Activated B cell treated with CpG ODN at 0.5 μM for 24 hours (primary cell): ENCODE data around the gene FLOT1. TPM values are rescaled to one million over a fixed set of nuclear protein-coding genes. Genes with fewer than 3 reads are reported as not detected.
A peak's percentile ranks its signal among the peaks of the same experiment; 100 is the strongest.
"Not testable (repeated sequence)": the region's sequence is repeated elsewhere in the genome, so short reads cannot be mapped to it uniquely, and the experiment has no call there.

ENCODE experiments used
- ATAC-seq: fragments of 200-7000 bp; cut with Tn5 transposase; one replicate; pipeline ENCODE4 v1.10.0; 2021; ENCODE audit warnings: low read depth, mild to moderate bottlenecking, moderate library complexity
- CTCF ChIA-PET: fragments of 350-600 bp; sonication (Branson Sonifier 250); formaldehyde crosslinking; loops from one replicate; lab custom pipeline; 2021; ENCODE audit warnings: antibody characterized with exemption; lab: Charles Lee
- POLR2A ChIA-PET: fragments of 350-600 bp; sonication (Branson Sonifier 250); formaldehyde crosslinking; loops from one replicate; lab custom pipeline; 2021; ENCODE audit warnings: antibody characterized with exemption; lab: Charles Lee
- DNase-seq: peaks from one replicate; pipeline ENCODE4 v3.0.0; 2022
- H3K27ac Mint-ChIP-seq: one replicate; pipeline ENCODE4 v1.8.0; 2020; ENCODE audit warnings: mixed read lengths
- H3K27me3 Mint-ChIP-seq: one replicate; pipeline ENCODE4 v1.8.0; 2021; ENCODE audit warnings: mixed read lengths
- H3K36me3 Mint-ChIP-seq: one replicate; pipeline ENCODE4 v1.8.0; 2021; ENCODE audit warnings: low read depth, mixed read lengths
- H3K4me1 Mint-ChIP-seq: one replicate; pipeline ENCODE4 v1.8.0; 2021; ENCODE audit warnings: mixed read lengths
- H3K4me3 Mint-ChIP-seq: one replicate; pipeline ENCODE4 v1.8.0; 2020; ENCODE audit warnings: mild to moderate bottlenecking, mixed read lengths
- H3K9me3 Mint-ChIP-seq: one replicate; pipeline ENCODE4 v1.8.0; 2020; ENCODE audit warnings: mixed read lengths
- intact Hi-C: fragments of 100-400 bp; cut with micrococcal nuclease; formaldehyde crosslinking; loops from one replicate; pipeline ENCODE4 v1.15.1; 2024
- total RNA-seq: library from RNA; stranded (reverse); gene quantifications from 2 replicates; pipeline ENCODE4 v1.2.3, GENCODE V29; 2022
- TF ChIP-seq, protein P1 (sequence below): fragments of 200-600 bp; IDR thresholded peaks from one replicate; pipeline ENCODE4 v1.8.0; 2022; ENCODE audit warnings: antibody characterized with exemption, mild to moderate bottlenecking

Gene FLOT1
- total RNA-seq, 1 donor from 2014 or later: 52.0 TPM

DNA sequence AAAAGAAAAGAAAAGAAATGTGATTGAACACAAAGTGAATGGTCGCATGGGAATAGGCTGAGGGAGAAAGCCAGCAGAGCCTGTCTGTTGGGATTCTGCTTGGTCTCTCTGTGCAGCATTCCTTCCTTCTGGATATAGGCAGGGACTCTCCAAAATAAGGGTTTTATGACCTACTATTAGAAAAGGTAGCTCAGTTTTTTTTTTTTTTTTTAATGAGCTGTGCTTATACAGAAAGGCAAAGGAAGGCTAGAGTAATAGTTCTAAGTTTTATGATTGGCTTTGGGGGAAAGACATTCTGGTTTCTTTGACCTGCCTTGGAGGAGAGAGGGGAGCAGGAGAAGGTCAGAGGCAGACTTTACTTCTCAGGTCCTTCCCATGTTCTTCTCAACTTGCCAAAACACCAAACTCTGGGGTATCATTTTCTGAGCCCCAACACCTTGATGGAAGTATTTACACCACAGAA is 20.7 kb upstream of the FLOT1 start:
- H3K9me3 Mint-ChIP-seq: peaks cover 2% of the 10 kb centered on the region
- H3K27ac Mint-ChIP-seq: no peak overlapping the region
- no peaks in the 10 kb centered on the region for H3K36me3 Mint-ChIP-seq
- no peak for DNase-seq
- peaks cover 18% of the 10 kb centered on the region for H3K4me1 Mint-ChIP-seq
- no peak for ATAC-seq
- intact Hi-C loops: no loop called here
- H3K4me3 Mint-ChIP-seq: no peak overlapping the region
- H3K27me3 Mint-ChIP-seq: peaks cover 17% of the 10 kb centered on the region
- ChIA-PET POLR2A (no interaction called here), CTCF (no interaction called here)
- TF ChIP-seq, protein P1, sequence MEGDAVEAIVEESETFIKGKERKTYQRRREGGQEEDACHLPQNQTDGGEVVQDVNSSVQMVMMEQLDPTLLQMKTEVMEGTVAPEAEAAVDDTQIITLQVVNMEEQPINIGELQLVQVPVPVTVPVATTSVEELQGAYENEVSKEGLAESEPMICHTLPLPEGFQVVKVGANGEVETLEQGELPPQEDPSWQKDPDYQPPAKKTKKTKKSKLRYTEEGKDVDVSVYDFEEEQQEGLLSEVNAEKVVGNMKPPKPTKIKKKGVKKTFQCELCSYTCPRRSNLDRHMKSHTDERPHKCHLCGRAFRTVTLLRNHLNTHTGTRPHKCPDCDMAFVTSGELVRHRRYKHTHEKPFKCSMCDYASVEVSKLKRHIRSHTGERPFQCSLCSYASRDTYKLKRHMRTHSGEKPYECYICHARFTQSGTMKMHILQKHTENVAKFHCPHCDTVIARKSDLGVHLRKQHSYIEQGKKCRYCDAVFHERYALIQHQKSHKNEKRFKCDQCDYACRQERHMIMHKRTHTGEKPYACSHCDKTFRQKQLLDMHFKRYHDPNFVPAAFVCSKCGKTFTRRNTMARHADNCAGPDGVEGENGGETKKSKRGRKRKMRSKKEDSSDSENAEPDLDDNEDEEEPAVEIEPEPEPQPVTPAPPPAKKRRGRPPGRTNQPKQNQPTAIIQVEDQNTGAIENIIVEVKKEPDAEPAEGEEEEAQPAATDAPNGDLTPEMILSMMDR: no peak

DNA sequence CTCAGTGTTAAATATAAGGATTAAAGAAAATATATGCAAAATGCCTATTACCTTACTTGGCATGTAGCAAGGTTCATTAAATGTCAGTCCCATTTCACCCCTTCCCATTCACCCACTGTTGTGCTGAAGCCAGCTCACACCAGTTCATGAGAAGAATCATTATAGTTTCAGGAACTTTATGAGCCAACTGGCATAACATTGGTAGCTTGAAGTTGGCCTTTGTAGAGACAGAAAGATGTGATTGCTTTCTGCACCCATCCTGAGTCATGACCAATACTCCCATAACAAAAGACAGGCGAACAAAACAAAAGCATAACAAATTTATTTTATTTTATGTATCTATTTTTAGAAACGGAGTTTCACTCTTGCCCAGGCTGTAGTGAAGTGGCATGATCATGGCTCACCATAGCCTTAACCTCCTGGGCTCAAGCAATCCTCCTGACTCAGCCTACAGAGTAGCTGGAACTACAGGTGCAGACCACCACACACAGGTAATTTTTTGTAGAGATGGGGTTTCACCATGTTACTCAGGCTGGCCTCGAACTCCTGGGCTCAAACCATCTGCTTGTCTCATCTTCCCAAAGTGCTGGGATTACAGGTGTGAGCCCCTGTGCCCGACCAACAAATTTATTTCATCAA is 19.4 kb upstream of the FLOT1 start:
- CTCF ChIA-PET: no interaction called here
- ATAC-seq (no peak), DNase-seq (no peak)
- TF ChIP-seq, protein P1: no peak
- H3K4me1 Mint-ChIP-seq: peaks cover 18% of the 10 kb centered on the region
- POLR2A ChIA-PET: no interaction called here
- peaks cover 2% of the 10 kb centered on the region for H3K9me3 Mint-ChIP-seq
- intact Hi-C loops: no loop called here
- H3K36me3 Mint-ChIP-seq: no peaks in the 10 kb centered on the region
- H3K27ac Mint-ChIP-seq: no peak overlapping the region
- H3K27me3 Mint-ChIP-seq: peaks cover 17% of the 10 kb centered on the region
- H3K4me3 Mint-ChIP-seq: no peak overlapping the region

DNA sequence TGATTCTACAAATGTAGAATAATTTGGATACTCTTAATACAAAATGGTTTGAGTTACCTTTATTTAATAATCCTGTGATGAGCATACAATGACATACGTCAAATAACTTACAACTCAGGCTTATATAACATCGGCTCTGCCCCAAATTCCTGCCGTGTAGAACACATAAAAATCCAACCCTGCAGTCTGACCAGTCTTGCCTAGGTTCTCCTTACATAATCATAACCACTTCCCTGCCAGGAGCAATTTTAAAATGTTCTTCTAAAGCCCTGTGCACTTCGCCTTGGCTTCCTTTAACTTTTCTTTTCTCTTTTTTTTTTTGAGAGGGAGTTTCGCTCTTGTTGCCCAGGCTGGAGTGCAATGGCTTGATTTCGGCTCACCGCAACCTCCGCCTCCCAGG is 18.1 kb upstream of the FLOT1 start:
- ATAC-seq (no peak), DNase-seq (no peak)
- H3K4me3 Mint-ChIP-seq: no peak overlapping the region
- peaks cover 18% of the 10 kb centered on the region for H3K4me1 Mint-ChIP-seq
- CTCF ChIA-PET: no interaction called here
- TF ChIP-seq, protein P1: no peak
- intact Hi-C loops: no loop called here
- H3K9me3 Mint-ChIP-seq: peaks cover 2% of the 10 kb centered on the region
- H3K27ac Mint-ChIP-seq: peak overlapping the region; percentile 41
- peaks cover 17% of the 10 kb centered on the region for H3K27me3 Mint-ChIP-seq
- H3K36me3 Mint-ChIP-seq: no peaks in the 10 kb centered on the region
- POLR2A ChIA-PET: no interaction called here

DNA sequence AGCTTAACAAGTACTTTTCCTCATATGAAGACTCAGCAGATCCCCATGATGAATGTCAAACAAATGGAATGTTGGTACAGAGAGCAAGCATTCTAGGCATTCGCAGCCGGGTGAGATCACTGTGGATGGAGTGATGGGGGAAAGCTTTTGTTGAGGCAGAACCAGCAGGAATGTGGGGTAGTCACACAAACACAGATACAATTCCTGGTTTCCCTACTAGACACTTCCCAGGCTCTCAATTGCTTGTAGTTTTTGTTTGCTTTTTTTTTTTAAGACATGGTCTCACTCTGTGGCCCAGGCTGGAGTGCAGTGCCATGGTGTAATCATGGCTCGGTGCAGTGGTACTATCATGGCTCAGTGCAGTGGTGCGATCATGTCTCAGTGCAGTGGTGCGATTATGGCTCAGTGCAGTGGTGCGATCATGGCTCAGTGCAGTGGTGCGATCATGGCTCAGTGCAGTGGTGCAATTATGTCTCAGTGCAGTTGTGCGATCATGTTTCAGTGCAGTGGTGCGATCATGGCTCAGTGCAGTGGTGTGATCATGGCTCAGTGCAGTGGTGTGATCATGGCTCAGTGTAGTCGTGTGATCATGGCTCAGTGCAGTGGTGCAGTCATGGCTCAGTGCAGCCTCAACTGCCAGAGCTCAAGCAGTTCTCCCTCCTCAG is 17.2 kb upstream of the FLOT1 start:
- POLR2A ChIA-PET: interaction anchor here (0.6 to 1.0 kb wide), 2 partner anchors 17 to 145 kb away, joined by 3 to 4 read pairs; partner anchors contain the start of gene FLOT1
- DNase-seq (no peak), ATAC-seq (no peak)
- Mint-ChIP-seq H3K9me3 (peaks cover 2% of the 10 kb centered on the region), H3K27me3 (peaks cover 14% of the 10 kb centered on the region), H3K4me3 (no peak overlapping the region), H3K4me1 (peaks cover 18% of the 10 kb centered on the region), H3K36me3 (no peaks in the 10 kb centered on the region), H3K27ac (peak overlapping the region; percentile 41)
- TF ChIP-seq, protein P1: no peak
- CTCF ChIA-PET: interaction anchor here (0.7 to 1.2 kb wide), 3 partner anchors 34 to 328 kb away, joined by 3 read pairs; no protein-coding TSS in a partner anchor
- intact Hi-C loops: no loop called here

DNA sequence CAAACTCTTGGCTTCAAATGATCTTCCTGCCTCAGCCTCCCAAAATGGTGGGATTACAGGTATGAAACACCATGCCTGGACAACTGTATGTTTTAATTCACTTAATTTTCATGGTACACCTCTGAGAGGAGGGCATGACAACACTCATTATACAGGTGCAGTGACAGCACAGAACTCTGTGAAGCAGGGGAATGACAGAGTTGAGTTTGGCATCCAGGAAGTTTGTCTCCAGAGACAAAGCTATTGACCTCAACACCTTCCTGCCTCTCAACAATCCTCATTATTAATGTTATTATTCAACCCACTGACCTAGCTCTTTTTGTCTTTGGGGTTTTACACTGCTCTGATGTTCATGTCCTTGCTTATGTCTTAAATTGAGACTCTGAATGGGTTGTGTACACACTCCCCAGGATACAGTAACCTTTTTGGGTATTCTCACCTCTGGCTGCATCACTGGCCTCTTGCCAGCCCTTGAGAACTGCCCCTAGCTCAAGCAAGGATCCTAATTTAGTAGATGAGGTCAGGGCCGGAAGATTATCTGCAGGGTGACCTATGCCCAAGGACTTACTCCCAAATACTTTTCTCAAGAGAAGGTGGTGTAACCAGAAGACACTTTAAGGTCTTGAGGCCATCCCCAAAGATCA is 14.9 kb upstream of the FLOT1 start:
- H3K27ac Mint-ChIP-seq: no peak overlapping the region
- intact Hi-C loops: no loop called here
- no peaks in the 10 kb centered on the region for H3K36me3 Mint-ChIP-seq
- DNase-seq (no peak), ATAC-seq (no peak)
- peaks cover 19% of the 10 kb centered on the region for H3K4me1 Mint-ChIP-seq
- H3K9me3 Mint-ChIP-seq: no peaks in the 10 kb centered on the region
- CTCF ChIA-PET: no interaction called here
- TF ChIP-seq, protein P1: no peak
- H3K27me3 Mint-ChIP-seq: peaks cover 2% of the 10 kb centered on the region
- no peak overlapping the region for H3K4me3 Mint-ChIP-seq
- POLR2A ChIA-PET: no interaction called here

DNA sequence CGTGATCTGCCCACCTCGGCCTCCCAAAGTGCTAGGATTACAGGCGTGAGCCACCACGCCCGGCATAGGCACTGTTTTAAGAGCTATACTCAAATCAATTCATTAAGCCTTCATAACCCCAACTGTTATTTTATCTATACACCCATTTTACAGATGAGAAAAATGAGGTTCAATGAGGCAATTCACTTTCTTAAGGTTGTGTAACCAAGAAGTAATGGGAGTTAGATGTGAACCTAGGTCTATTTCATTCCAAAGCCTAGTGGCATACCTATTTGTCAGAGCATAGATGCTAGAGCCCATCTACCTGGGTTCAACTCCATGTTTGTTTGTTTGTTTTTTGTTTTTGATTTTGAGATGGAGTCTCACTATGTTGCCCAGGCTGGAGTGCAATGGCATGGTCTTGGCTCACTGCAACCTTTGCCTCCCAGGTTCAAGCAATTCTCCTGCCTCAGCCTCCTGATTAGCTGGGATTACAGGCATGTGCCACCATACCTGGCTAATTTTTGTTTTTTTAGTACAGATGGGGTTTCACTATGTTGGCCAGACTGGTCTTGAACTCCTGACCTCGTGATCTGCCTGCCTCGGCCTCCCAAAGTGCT is 14.0 kb upstream of the FLOT1 start:
- ATAC-seq, H3K36me3 Mint-ChIP-seq, H3K4me3 Mint-ChIP-seq, H3K9me3 Mint-ChIP-seq, H3K27ac Mint-ChIP-seq, DNase-seq, intact Hi-C loops, H3K27me3 Mint-ChIP-seq, POLR2A ChIA-PET: not testable (repeated sequence)
- H3K4me1 Mint-ChIP-seq: peaks cover 19% of the 10 kb centered on the region
- CTCF ChIA-PET: interaction anchor here (0.5 kb wide), 1 partner anchor 629 kb away, joined by 3 read pairs; no protein-coding TSS in a partner anchor
